ENCODE results near the gene MED12L.

- no peak for TF ChIP-seq CTCF (IDR thresholded peaks at IDR 0.05 in 2 of 3, conservative IDR thresholded peaks at IDR 0.05 in 1 of 3; ENCODE audit: control insufficient read depth in 2 of 3, extremely low read depth in 1 of 3, insufficient read depth in 1 of 3, low read depth in 3 of 3, low read length in 3 of 3)
- no peak for TF ChIP-seq TAF1 (IDR thresholded peaks at IDR 0.05; ENCODE audit: borderline replicate concordance, low read depth, low read length)
- TF ChIP-seq POLR2A (IDR thresholded peaks at IDR 0.05; ENCODE audit: low read depth, low read length): no peak
- TF ChIP-seq EP300 (IDR thresholded peaks at IDR 0.05; ENCODE audit: borderline replicate concordance in 1 of 2, control insufficient read depth in 1 of 2, low read depth in 2 of 2, low read length in 2 of 2): no peak
- no peak for TF ChIP-seq ZZZ3 (IDR thresholded peaks at IDR 0.05; ENCODE audit: control insufficient read depth, insufficient read length, low read depth)
- no peak for TF ChIP-seq ATF7 (IDR thresholded peaks at IDR 0.05; ENCODE audit: low read depth)
- no peak for TF ChIP-seq BHLHE40 (IDR thresholded peaks at IDR 0.05; ENCODE audit: borderline replicate concordance in 1 of 2, low read depth in 2 of 2, low read length in 1 of 2)
- TF ChIP-seq HDAC2 (IDR thresholded peaks at IDR 0.05): no peak
- TF ChIP-seq PBX3 (IDR thresholded peaks at IDR 0.05; ENCODE audit: insufficient replicate concordance, low read depth, low read length): no peak
Measured at GRCh38 chr3:151315846-151316245, 230.4 kb downstream of the MED12L start.

Data from GM12878 (cell line).